NAMALWA (cell line): Measurements from ENCODE around the gene NDFIP1.

Experiments used
- DNase-seq: peaks from one replicate; pipeline ENCODE4 v3.0.0-alpha.2; 2015; ENCODE audit warnings: low spot score

Gene NDFIP1

DNA sequence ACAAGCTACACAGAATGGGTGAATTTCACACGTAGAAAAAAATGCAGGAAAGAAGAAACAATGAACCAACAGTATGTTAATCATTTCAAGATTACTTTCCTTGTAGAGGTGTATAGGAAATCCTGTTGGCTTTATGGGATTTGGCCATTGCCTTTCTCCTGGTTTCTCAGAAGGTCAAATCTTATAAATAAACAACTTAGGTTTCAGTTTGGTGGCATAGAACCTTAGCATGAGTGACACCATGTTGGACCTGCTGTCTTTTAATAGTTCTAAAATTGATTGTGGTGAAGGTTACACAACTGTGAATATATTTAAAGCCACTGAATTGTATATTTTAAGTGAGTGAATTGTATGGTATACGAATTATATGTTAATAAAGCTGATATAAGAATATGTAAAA is 16.7 kb upstream of the NDFIP1 start:
- no peak for DNase-seq

DNA sequence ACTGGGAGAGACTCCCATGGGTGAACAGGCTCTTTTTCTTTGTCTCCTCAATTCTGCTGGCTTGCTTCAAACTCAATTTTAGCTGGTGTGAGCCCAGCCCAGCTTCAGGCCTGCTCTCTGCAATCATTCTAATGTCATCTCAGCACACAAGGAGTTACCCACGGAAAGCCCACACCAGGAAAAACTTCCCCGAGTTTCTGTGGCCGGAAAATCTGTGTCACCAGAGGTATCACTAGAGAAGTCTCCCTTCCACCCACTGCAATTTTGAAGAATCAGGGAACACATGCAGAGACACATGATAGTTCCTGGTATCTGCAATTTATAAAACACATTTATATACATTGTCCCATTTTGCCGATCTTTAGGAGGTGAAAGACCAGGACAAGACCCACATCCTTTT is 13.5 kb upstream of the NDFIP1 start:
- no peak for DNase-seq

DNA sequence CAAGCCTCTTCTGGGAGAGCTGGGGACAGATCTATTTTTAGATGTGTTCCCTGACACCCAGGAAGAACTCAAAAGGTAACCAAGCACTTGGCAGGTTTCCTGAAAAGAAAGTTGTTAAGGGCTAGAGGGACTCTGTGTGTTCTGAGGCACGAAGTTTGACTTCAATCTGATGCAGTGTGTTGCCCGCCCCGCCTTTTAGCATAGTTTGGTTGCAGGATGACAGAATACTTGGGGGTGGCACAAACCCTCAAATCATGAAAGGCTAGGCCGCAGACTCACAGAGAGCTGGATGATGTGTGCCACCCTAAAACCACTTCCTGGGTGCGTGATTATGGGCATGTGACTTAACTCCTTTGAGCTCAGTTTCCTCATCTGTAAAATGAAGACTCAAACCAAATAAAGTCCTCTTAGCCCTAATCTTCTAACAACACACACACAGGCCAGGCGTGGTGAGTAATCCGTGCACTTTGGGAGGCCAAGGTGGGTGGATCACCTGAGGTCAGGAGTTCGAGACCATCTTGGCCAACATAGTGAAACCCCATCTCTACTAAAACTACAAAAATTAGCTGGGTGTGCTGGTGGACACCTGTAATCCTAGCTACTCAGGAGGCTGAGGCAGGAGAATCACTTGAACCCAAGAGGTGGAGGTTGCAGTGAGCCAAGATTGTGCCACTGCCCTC is 12.8 kb upstream of the NDFIP1 start:
- no peak for DNase-seq

DNA sequence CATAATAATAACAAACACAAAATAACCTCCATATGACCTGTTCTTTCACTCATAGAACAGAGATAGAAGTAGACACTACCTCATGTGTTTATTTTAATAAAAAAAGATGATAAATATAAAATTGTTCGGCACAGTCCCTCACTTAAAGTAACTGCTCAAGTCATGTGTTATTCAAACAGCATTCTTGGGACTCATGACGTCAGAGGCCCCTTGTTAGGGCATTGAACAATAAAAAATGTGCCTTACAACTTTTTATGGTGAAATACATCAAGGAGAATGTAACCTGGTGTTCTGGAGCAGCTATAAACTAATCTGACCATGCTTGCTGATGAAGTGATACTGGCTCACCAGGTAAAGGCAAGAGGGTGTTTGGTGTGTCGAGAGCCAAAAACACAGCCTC is 12.2 kb upstream of the NDFIP1 start:
- DNase-seq = no peak

DNA sequence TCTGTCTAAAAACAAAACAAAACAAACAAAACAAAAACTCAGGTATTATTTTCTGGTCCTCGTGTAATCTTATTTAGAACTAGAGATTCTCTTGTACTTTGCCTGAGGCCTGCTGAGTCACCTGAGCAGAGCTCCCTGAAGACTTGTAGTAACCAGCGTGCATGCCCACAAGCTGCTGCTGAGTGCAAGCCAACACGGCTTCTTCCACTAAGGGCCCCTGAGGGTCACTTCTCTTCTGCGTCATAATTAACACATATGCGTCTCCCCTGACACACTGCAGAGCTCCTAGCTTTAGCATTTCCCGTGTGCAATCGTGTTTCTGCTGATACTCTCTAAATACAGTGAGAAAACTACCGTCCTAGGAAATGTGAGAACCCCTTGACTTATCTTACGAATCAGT is 10.9 kb upstream of the NDFIP1 start:
- no peak for DNase-seq

DNA sequence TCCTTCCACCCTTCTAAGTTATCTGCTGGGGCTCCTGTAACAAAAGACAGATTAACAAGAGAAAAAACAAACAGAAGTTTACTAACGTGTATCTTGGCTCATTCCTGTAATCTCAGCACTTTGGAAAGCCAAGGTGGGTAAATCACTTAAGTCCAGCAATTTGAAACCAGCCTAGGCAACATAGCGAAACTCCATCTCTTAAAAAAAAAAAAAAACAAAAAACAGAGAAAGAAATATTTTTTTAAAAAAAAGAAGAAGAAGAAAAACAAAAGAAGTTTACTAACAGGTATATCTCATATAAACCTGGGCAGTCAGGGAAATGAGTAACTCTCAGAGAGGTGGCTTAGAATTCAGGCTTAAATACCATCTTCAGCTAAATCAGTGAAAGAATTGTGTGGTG is 10.3 kb upstream of the NDFIP1 start:
- no peak for DNase-seq

DNA sequence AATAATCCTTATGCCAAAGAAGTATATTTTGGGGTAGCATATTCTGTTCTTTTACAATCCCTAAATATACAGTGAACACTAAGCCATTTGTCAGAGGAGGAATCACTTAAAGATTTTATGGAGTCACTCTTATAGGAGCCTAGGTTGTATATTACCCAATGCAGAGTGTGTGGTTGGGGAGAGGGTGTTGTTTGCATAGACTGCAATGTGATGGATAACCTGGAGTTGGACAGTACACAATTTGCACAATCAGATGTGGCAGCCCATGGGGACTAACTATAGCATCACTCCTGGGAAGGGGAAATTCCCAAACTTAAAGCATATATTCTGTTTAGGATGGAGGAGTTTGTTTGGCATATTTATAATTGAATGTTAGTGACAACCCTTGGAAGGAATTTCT is 9.6 kb upstream of the NDFIP1 start:
- DNase-seq = no peak

DNA sequence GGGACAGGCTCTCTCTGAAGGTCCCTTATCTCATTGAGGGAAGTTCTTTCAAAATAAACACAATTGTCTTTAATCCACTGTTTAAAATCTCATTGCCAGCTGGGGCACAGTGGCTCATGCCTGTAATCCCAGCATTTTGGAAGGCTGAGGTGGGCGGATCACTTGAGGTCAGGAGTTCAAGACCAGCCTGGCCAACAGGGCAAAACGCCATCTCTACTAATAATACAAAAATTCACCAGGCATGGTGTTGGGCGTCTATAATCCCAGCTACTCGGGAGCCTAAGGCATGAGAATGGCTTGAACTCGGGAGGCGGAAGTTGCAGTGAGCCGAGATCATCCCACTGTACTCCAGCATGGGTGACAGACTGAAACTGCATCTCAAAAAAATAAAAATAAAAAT is 8.3 kb upstream of the NDFIP1 start:
- DNase-seq = no peak

DNA sequence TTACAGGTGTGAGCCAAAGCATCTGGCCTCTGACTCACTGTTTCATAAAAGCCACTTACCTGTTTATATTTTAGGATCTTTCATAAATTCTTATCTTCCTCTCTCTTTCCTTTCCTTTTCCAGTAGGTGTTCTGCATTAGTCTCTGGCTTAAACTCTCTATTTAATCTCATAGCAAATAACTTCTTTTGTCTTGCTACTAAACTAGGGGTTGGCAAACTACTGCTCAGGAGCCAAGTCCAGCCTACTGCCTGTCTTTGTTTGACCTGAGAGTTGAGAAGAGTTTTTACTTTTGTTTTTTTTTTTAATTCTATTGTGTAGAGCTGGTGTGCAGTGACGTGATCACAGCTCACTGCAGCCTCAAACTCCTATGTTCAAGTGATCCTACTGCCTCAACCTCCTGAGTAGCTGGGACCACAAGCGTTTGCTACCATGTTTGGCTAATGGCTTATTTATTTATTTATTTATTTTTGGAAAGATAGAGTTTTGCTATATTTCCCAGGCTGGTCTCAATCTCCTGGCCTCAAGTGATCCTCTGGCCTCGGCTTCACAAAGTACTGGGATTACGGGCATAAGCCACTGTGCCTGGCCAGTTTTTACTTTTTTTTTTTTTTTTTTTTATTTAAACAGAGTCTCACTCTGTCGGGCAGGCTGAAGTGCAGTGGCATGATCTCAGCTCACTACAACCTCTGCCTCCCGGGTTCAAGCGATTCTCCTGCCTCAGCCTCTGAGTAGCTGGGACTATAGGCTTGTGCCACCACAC is 5.4 kb upstream of the NDFIP1 start:
- no peak for DNase-seq

DNA sequence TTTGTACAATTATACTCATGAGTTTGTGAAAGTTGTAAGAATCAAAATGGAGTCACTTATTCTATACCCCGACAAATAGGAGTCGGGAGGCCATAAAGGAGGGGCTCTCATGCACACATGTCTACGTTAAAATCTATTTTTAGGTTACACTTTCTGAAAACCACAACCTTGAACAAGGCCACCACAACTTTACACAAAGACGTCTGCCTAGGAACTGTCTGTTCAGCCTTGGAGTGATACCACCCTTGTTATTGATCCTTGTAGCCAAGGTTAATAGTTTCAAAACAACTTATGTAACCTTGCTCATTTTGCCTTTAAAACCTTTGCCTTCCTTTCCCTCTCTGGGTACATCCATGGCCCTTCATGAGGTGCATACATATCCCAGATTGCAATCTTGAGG is 4.1 kb upstream of the NDFIP1 start:
- DNase-seq = no peak

DNA sequence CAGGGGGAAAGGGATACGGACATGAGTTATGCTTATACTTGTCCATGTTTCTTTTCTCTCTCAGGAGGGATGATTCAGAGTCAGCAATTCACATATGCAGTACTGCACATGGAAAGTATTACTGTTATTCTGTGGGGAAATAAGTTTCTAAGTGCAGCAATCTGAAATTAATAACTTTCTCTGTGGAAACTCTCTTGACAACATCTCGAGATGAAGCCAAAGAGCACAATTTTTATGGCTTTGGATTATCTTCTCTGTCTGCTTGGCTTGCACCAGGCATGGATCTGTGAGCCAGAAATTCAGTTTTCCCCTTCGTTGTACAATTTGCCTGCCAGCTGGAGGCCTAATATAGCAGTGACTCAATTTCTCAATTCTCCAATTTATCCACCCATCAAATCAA is 2.5 kb upstream of the NDFIP1 start:
- DNase-seq = no peak

DNA sequence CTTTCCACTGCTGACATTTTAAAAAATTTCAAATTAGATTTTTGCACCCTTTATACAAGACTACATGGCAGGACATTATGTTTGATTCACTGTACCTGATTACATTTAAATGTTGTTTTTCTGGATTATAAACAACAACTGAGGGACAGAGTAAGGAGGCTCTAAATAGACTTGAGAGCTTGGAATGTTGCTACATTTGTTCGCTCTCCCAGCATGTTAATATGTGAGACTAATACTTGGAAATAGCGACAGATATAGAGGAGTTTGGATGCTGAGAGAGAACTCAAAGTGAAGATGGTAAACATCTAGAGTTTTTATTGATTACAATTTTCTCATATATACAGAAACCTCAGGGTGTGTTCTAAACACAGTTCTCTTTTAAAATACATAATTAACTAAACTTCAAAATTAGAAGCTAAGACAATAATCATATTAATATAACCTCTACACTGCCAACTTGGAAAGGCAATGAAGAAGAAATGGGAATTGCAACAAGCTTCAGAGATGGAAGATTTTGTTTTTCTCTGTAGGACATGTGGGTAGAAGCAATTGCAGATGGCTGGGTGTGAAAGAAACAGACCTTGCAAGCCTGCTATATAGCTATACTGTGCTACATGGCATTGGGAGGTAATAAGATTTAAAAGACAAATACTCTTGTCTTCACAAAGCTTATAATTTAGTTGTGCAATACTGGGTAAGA is 1.4 kb upstream of the NDFIP1 start:
- DNase-seq = no peak

DNA sequence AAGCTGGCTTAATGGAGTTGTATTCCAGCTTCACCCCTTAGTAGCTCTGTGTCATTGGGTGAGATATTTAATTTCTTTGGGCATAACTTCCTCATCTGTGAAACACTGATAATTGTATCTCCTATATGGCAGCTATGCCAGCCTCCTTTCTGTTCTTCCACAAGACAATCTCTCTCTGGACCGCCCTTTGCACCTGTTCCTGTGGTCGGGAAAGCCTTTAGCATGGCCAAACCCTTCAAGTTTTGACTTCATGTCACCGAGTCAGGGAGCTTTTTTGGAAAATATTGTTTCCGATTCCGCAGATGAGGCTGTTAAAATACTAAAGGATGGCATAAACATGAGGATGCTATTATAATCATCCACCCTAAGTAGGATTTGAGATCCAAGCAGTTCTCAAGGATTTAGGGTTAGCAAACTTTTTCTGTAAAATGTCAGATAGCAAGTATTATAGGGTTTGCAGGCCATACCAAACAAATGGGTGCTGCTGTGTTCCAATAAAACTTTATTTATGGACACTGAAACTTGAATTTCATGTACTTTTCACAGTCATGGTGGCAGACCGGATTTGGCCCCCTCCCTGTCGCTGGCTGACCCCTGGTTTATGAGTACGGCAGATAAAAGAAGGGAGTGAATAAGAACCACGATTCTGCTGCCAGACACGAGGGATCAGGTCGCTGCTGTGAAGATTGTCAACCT is 695 bp upstream of the NDFIP1 start:
- DNase-seq = no peak

DNA sequence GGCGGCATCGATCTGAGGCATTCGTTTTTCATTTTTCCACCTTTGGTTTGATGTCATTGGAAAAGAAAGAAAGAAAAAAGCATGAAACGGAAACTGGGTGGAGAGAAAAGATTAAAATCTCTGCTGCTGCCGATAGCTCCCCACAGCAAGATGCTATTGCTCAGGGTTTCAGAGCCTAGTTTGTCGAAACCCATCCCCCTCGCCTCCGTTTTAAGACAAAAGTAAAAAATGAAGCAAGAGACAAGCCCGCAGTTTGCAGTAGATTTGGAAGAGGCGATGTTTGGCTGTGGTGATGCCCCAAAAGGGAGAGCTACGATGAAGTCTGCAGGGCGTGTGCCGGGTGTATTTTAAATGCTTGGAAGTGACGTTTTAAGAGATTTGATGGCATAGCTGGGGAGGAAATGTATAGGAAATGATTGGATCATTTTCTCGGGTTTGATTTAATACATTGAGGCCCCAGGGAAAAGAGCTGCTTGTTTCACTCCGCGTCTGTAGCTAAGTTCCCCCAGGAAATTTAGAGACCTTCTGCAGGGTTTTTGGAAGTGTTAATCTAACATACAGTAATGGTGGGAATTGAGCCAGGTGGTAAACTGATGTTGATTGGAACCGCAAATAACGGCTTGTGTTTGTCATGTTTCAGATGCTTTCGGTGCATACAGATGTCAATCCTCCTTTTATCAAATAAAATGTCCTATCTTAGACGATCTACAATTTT is 909 bp downstream of the NDFIP1 start:
- peak; percentile 58 for DNase-seq

DNA sequence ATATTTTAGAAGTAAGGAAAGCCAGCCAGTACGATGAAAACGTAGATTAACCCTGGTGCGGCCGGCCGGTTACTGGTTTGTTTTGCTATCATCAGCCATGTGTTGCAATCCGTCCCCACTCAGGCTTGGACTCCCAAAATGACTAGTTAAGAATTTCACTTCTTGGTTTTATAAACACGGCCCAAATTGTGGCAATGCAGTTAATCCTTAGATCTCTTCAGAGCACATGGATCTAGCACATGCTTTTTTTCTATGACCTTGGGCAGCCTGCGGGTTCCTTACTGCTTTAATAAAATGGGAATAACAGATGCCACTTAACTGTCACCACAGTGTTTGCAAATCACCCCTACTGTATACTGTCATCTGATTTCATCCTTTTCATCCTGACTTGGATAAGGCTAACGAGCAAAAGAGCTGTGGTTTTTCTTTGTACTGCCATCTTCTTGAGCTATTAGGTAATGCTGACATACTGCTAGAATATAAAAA is 1.5 kb downstream of the NDFIP1 start:
- peak; percentile 47 for DNase-seq

DNA sequence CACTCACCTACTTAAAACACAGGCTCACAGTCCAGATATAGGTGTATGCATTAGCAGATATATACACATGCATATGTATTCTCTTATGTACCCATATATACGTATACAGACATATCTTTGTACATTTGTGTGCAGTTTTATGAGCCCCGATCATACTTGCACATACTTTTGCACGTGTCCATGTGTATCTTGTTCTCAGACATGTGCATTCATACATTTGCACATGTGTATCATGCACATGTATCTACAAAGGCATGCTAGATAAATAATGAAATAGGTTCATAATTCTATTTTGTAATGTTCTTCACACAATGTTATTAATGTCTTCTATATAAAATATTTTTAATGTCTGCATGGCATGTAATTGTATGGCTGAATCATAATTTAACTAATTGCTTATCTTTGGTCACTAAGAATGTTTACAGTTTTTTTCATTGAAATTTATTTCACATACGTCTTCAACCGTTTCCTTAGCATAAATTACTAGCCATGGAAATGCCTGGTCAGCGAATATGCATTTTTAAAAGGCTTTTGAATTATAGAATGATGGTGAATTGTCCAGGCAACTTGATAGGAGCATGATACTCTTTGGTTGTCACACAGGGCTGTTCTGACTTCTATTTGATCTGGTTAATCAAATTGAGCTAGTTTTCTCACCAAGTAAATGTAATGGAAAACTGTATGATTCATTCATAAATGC is 2.6 kb downstream of the NDFIP1 start:
- no peak for DNase-seq

DNA sequence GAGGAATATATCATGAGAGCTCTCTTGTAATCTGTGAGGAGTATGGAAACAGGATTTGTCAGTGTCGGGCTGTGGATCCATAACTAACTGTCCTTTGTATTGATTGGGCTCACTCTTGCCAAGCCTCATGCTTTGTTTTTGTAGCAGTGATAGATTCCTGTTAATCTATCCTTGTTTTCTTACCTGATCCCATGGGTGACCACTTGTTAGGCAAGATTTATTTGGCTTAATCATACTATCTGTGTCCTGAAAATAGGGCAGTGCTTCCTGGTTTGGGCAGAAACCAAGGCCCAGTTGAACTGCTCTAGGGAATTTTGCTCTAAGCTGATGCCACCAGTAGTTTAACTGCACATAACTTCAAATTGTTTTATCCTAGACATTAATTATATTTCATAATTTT is 6.1 kb downstream of the NDFIP1 start:
- DNase-seq = no peak

DNA sequence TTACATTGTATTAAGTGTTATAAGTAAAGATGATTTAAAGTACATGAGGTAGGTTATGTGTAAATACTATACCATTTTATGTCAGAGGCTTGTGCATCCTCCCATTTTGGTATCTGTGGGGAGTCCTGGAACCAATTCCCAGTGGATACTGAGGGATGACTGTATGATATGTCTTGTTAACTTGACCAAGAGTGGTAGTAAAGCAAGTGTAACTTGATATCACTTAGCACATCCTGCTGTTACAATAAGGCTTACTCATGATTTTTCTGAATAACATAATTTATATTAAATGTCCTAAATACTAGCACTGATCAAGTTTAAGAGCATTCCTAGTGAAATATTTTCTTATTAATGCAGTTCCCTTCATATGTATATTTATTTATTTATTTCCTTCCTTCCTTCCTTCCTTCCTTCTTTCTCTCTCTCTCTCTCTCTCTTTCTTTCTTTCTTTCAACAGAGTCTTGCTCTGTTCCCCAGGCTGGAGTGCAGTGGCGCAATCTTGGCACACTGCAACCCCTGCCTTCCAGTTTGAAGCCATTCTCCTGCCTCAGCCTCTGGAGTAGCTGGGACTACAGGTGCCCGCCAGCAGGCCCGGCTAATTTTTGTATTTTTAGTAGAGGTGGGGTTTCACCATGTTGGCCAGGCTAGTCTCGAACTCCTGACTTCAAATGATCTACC is 7.5 kb downstream of the NDFIP1 start:
- DNase-seq = no peak

DNA sequence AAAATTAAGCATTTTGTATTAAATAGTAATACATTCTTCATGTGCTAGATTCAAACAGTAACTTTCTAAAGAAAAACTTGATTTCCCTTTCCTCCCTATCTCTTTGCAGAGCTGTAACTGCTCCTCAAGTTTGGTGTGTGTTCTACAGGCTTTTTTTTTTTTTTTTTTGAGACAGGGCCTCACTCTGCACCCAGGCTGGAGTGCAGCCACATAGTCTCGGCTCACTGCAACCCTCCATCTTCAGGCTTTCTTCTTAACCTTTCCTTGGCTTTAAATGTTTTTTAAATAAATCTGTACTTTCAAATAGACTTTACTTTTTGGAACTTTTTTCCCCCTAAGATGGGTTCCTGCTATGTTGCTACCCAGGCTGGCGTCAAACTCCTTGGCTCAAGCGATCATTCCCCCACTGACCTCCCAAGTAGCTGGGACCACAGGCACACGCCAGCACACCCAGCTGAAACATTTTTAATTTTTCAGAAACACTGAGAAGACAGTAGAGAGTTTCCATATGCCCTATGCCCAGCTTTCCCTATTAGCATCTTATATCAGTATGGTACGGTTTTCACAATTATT is 9.1 kb downstream of the NDFIP1 start:
- DNase-seq = no peak

DNA sequence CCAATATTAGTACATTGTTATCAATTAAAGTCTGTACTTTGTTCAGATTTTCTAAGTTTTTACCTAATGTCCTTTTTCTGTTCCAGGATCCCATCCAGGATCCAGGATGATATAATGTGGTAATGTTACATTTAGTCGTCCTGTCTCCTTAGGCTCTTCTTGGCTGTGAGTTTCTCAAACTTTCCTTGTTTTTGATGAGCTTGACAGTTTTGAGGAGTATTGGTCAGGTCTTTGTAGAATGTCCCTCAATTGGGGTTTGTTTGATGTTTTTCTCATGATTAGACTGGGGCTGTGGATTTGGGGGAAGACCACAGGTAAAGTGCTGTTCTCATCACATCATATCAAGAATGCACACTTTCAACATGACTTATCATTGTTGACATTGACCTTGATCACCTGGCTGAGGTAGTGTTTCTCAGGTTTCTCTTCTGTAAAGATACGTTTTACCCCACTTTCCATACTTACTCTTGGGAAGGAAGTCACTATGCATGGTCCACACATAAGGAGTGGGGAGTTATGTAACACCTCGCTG is 9.6 kb downstream of the NDFIP1 start:
- no peak for DNase-seq
